Thyroid gland (tissue), 4 donors: ENCODE data around the gene RAI14. TPM values are rescaled to one million over a fixed set of nuclear protein-coding genes. Genes with fewer than 3 reads are reported as not detected.
"Not testable (repeated sequence)": the region's sequence is repeated elsewhere in the genome, so short reads cannot be mapped to it uniquely, and the experiment has no call there.

Experiments
- DNase-seq, 2 donors: peaks; one replicate each; pipeline ENCODE4 v3.0.0-alpha.2; 2019
- H3K27ac ChIP-seq, 3 donors: fragments of 200-600 bp; sonication (generic); 1 replicate in 2 of 3; 2 replicates in 1 of 3; pipeline ENCODE4 v1.5.1; 2016 to 2019; ENCODE audit warnings: mild to moderate bottlenecking in 1 of 3, moderate library complexity in 1 of 3
- H3K27me3 ChIP-seq: fragments of 200-600 bp; sonication (generic); one replicate; pipeline ENCODE4 v1.5.1; 2019
- H3K36me3 ChIP-seq, 2 donors: fragments of 200-600 bp; sonication (generic); one replicate each; pipeline ENCODE4 v1.5.1; 2016 to 2019
- H3K4me1 ChIP-seq, 2 donors: fragments of 200-600 bp; sonication (generic); one replicate each; pipeline ENCODE4 v1.5.1; 2017 to 2019
- H3K4me3 ChIP-seq, 3 donors: fragments of 200-600 bp; sonication (generic); replicated peaks in 1 of 3; 1 replicate in 2 of 3; 2 replicates in 1 of 3; pipeline ENCODE4 v1.5.1; 2016; ENCODE audit warnings: mild to moderate bottlenecking in 1 of 3
- H3K9me3 ChIP-seq: fragments of 200-600 bp; sonication (generic); one replicate; pipeline ENCODE4 v1.5.1; 2017
- CTCF ChIP-seq, 6 experiments: fragments of 200-600 bp in 3 of 6; fragments of 450-650 bp in 3 of 6; sonication (generic) in 3 of 6; IDR thresholded peaks; one replicate each; pipeline ENCODE4 v1.5.1; 2016 to 2019; ENCODE audit warnings: antibody characterized with exemption in 6 of 6, mild to moderate bottlenecking in 2 of 6, inconsistent platforms in 1 of 6, moderate library complexity in 1 of 6
- POLR2A ChIP-seq, 2 donors: fragments of 450-650 bp; IDR thresholded peaks; one replicate each; pipeline ENCODE4 v1.6.1; 2017; ENCODE audit warnings: antibody characterized with exemption in 2 of 2, mild to moderate bottlenecking in 2 of 2, moderate library complexity in 1 of 2
- WGBS, 2 donors: methylation state at CpG; one replicate each; pipeline ENCODE4 v1.1.5; 2017; 5-methylcytosine and 5-hydroxymethylcytosine counted together
- intact Hi-C: fragments of 100-400 bp; cut with DNase I; formaldehyde crosslinking; loops from one replicate; pipeline ENCODE4 v1.15.1; 2023
- total RNA-seq, 4 donors: library from RNA; depleted of rRNA; stranded (reverse); fragments of >200 nt; gene quantifications; one replicate each; pipeline ENCODE4 v1.2.3, GENCODE V29; 2016

The RAI14 gene
- total RNA-seq, 4 donors from 2014 or later: 16.9 to 23.5 (median 20.8) TPM

- Histone ChIP-seq H3K4me3 (no peak overlapping the region), H3K4me1 (peaks cover 4 to 11% of the 10 kb centered on the region in 2 donors), H3K27ac (no peak overlapping the region), H3K27me3 (no peaks in the 10 kb centered on the region), H3K36me3 (peaks cover 5 to 13% of the 10 kb centered on the region in 2 donors), H3K9me3 (no peaks in the 10 kb centered on the region)
- no peak for DNase-seq
- intact Hi-C loops: no loop called here
- TF ChIP-seq CTCF (IDR thresholded peaks at IDR 0.05) (no peak), POLR2A (IDR thresholded peaks at IDR 0.05) (no peak)
- 89 to 93% methylated on average over 8 of the region's 8 CpGs for WGBS, 2 donors
Observed at GRCh38 chr5:34822956-34823715, 167.0 kb downstream of the RAI14 start.

- H3K4me1 ChIP-seq: peaks cover 4 to 8% of the 10 kb centered on the region in 2 donors
- H3K9me3 ChIP-seq: no peaks in the 10 kb centered on the region
- intact Hi-C loops: no loop called here
- DNase-seq: peak; percentile 82 to 85
- peaks cover 11 to 13% of the 10 kb centered on the region in 2 donors for H3K36me3 ChIP-seq
- TF ChIP-seq CTCF (IDR thresholded peaks at IDR 0.05) (peak in 4 of 6 experiments; percentile 9 to 34 (median 18)), POLR2A (IDR thresholded peaks at IDR 0.05) (no peak)
- H3K27ac ChIP-seq: peak overlapping the region in 1 of 3 donors; percentile 24
- WGBS, 2 donors: 26 to 32% methylated on average over 6 of the region's 6 CpGs
- H3K4me3 ChIP-seq: no peak overlapping the region
- no peaks in the 10 kb centered on the region for H3K27me3 ChIP-seq
Observed at GRCh38 chr5:34826347-34826746, 170.2 kb downstream of the RAI14 start.

- no peak for DNase-seq
- Histone ChIP-seq H3K27ac (no peak overlapping the region), H3K27me3 (no peaks in the 10 kb centered on the region), H3K4me3 (no peak overlapping the region), H3K36me3 (peaks cover 10 to 12% of the 10 kb centered on the region in 2 donors), H3K4me1 (peaks cover 4 to 8% of the 10 kb centered on the region in 2 donors), H3K9me3 (no peaks in the 10 kb centered on the region)
- 94 to 96% methylated on average over 6 of the region's 6 CpGs for WGBS, 2 donors
- intact Hi-C loops: no loop called here
- TF ChIP-seq CTCF (IDR thresholded peaks at IDR 0.05): no peak
- TF ChIP-seq POLR2A (IDR thresholded peaks at IDR 0.05): no peak
Observed at GRCh38 chr5:34827588-34828506, 171.7 kb downstream of the RAI14 start.

- WGBS, 2 donors: 69 to 79% methylated on average over 7 of the region's 7 CpGs
- not testable (repeated sequence) for H3K4me1 ChIP-seq, DNase-seq, H3K36me3 ChIP-seq, H3K27me3 ChIP-seq, H3K27ac ChIP-seq, H3K9me3 ChIP-seq, H3K4me3 ChIP-seq
- intact Hi-C loops: loop anchor here (10.0 kb wide), 1 partner anchor 306 kb away; no protein-coding TSS in a partner anchor
Observed at GRCh38 chr5:34830827-34831226, 174.7 kb downstream of the RAI14 start.

GRCh38 chr5:34831303-34831702 lies 175.2 kb downstream of the RAI14 start:
- intact Hi-C loops: loop anchor here (10.0 kb wide), 1 partner anchor 307 kb away; no protein-coding TSS in a partner anchor
- Histone ChIP-seq H3K4me1 (peaks cover 4 to 5% of the 10 kb centered on the region in 2 donors), H3K36me3 (peaks cover 0 to 6% of the 10 kb centered on the region in 2 donors), H3K27me3 (no peaks in the 10 kb centered on the region), H3K4me3 (no peak overlapping the region), H3K9me3 (no peaks in the 10 kb centered on the region), H3K27ac (no peak overlapping the region)
- DNase-seq: no peak
- TF ChIP-seq CTCF (IDR thresholded peaks at IDR 0.05): no peak
- TF ChIP-seq POLR2A (IDR thresholded peaks at IDR 0.05): no peak
